ENCODE data around the gene BPIFA1. TPM values are rescaled to one million over a fixed set of nuclear protein-coding genes. Genes with fewer than 3 reads are reported as not detected.

BPIFA1 gene
- total and polyA plus RNA-seq, 9 of the 15 experiments (the other 6 are each of a cell fraction or from before 2014, with no cell fraction given): not detected

GRCh38 chr20:33209789-33210188 lies 26.0 kb upstream of the BPIFA1 start (continued):
- TF ChIP-seq POU5F1 (IDR thresholded peaks at IDR 0.05; ENCODE audit: borderline replicate concordance, low read depth, low read length, partially characterized antibody): no peak
- TF ChIP-seq RB1 (IDR thresholded peaks at IDR 0.05; ENCODE audit: low read depth): peak; percentile 74
- TF ChIP-seq SIRT6 (IDR thresholded peaks at IDR 0.05; ENCODE audit: low read depth, low read length): no peak
- no peak for TF ChIP-seq ZBTB1 (CRISPR knock-in tag; IDR thresholded peaks at IDR 0.05; ENCODE audit: borderline replicate concordance, low read depth)
- TF ChIP-seq, protein P1, sequence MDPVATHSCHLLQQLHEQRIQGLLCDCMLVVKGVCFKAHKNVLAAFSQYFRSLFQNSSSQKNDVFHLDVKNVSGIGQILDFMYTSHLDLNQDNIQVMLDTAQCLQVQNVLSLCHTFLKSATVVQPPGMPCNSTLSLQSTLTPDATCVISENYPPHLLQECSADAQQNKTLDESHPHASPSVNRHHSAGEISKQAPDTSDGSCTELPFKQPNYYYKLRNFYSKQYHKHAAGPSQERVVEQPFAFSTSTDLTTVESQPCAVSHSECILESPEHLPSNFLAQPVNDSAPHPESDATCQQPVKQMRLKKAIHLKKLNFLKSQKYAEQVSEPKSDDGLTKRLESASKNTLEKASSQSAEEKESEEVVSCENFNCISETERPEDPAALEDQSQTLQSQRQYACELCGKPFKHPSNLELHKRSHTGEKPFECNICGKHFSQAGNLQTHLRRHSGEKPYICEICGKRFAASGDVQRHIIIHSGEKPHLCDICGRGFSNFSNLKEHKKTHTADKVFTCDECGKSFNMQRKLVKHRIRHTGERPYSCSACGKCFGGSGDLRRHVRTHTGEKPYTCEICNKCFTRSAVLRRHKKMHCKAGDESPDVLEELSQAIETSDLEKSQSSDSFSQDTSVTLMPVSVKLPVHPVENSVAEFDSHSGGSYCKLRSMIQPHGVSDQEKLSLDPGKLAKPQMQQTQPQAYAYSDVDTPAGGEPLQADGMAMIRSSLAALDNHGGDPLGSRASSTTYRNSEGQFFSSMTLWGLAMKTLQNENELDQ (CRISPR knock-in tag; IDR thresholded peaks at IDR 0.05; ENCODE audit: borderline replicate concordance): no peak
- peak in 1 of 2 experiments; percentile 85; a peak in 2 of 4 replicates for TF ChIP-seq RCOR1 (IDR thresholded peaks at IDR 0.05; ENCODE audit: borderline replicate concordance in 1 of 2, low read depth in 2 of 2, low read length in 2 of 2)
- TF ChIP-seq NR3C1 (CRISPR knock-in tag; IDR thresholded peaks at IDR 0.05): peak; percentile 47; the same call in 1 of the 2 replicates
- 0 out of 2 replicates have a peak, but pooled peaks have one; percentile 36 for TF ChIP-seq CREB3 (tag; conservative IDR thresholded peaks at IDR 0.05; ENCODE audit: low read depth)
- no peak for TF ChIP-seq ZMIZ1 (IDR thresholded peaks at IDR 0.05; ENCODE audit: low read depth in 2 of 2, low read length in 2 of 2)
- peak; percentile 68 for TF ChIP-seq ZNF766 (CRISPR knock-in tag; conservative IDR thresholded peaks at IDR 0.05)
- no peak; the same call in 1 of the 2 replicates for TF ChIP-seq NR2C2 (CRISPR knock-in tag; IDR thresholded peaks at IDR 0.05)
- TF ChIP-seq NR2C2 (tag; IDR thresholded peaks at IDR 0.05): no peak
- TF ChIP-seq AFF1 (IDR thresholded peaks at IDR 0.05; ENCODE audit: low read depth in 1 of 2, partially characterized antibody in 2 of 2): peak in 1 of 2 experiments; percentile 90
- TF ChIP-seq JUN (IDR thresholded peaks at IDR 0.05; ENCODE audit: borderline replicate concordance, low read depth, low read length): no peak
- 0 out of 2 replicates have a peak, but pooled peaks have one; percentile 67 for TF ChIP-seq JUN (CRISPR knock-in tag; IDR thresholded peaks at IDR 0.05; ENCODE audit: borderline replicate concordance)

All from K562 (cell line).